AG09319 (cell line): ENCODE measurements around the gene NSMCE1.
"Not testable (repeated sequence)": the region's sequence is repeated elsewhere in the genome, so short reads cannot be mapped to it uniquely, and the experiment has no call there.

Source experiments
- DNase-seq: peaks from one replicate; pipeline ENCODE4 v3.0.0-alpha.2; 2010; ENCODE audit warnings: low read depth; ENCODE audit errors: extremely low read depth
- CTCF ChIP-seq: IDR thresholded peaks from 2 replicates; pipeline ENCODE4 v1.5.1; 2011; ENCODE audit warnings: low read depth, mild to moderate bottlenecking, inconsistent platforms, low read length, moderate library complexity

NSMCE1 gene

DNA sequence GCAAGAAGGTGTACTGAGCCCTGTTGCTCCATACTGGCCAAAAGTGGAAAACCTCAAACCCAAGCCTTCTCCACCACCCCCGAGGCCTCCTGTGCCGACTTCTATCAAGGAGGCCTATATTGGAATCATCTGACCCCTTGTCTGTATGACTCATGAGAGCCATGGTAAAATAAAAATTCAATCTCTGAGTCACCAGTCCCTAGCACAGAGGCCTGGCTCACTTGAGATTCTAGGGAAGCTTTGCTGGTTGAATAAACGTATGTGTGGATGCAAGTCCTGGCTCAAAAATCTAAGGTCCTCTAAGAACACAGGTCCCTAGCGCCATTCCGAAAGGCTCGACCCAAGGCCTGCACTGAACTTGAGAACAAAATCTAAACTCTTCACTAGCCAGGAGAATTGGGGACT lies 15.0 kb downstream of the NSMCE1 start:
- peak; percentile 35 for DNase-seq
- no peak for TF ChIP-seq CTCF

- TF ChIP-seq CTCF = no peak
These were observed 16.4 kb downstream of the NSMCE1 start for GRCh38 chr16:27252206-27252585.

GRCh38 chr16:27251541-27252205 lies 16.9 kb downstream of the NSMCE1 start:
- no peak for TF ChIP-seq CTCF
- no peak for DNase-seq

More at GRCh38 chr16:27252206-27252585, 16.4 kb downstream of the NSMCE1 start:
- DNase-seq = no peak

- DNase-seq = not testable (repeated sequence)
These were observed 19.7 kb downstream of the NSMCE1 start for GRCh38 chr16:27248886-27249285.

DNA sequence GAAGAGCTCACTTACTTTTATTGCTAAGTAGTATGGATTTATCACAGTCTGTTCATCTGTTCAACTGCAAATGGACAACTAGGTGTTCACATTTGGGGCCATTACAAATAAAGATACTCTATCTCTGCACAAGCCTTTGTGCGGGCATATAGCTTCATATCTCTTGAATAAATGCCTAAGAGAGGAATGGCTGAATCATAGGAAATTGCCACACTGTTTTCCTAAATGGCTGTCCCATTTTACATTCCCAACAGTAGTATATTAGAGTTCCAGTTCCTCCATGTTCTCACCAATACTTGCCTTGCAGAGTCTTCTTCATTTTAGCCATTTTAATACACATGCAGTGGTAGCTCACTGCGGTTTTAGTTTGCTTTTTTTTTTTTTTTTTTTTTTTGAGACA lies 20.5 kb downstream of the NSMCE1 start:
- TF ChIP-seq CTCF = no peak
- no peak for DNase-seq

DNA sequence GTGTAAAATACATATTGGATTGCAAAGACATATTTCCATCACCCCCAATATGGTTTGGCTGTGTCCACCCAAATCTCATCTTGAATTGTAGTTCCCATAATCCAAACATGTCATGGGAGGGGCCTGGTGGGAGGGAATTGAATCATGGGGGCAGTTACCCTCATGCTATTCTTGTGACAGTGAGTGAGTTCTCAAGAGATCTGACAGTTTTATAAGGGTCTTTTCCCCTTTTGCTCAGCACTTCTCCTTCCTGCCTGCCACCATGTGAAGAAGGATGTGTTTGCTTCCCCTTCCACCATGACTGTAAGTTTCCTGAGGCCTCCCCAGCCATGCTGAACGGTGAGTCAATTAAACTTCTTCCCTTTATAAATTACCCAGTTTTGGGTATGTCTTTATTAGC lies 21.5 kb downstream of the NSMCE1 start:
- not testable (repeated sequence) for DNase-seq

- DNase-seq = no peak
- no peak for TF ChIP-seq CTCF
These were observed 22.1 kb downstream of the NSMCE1 start for GRCh38 chr16:27246439-27246838.

DNA sequence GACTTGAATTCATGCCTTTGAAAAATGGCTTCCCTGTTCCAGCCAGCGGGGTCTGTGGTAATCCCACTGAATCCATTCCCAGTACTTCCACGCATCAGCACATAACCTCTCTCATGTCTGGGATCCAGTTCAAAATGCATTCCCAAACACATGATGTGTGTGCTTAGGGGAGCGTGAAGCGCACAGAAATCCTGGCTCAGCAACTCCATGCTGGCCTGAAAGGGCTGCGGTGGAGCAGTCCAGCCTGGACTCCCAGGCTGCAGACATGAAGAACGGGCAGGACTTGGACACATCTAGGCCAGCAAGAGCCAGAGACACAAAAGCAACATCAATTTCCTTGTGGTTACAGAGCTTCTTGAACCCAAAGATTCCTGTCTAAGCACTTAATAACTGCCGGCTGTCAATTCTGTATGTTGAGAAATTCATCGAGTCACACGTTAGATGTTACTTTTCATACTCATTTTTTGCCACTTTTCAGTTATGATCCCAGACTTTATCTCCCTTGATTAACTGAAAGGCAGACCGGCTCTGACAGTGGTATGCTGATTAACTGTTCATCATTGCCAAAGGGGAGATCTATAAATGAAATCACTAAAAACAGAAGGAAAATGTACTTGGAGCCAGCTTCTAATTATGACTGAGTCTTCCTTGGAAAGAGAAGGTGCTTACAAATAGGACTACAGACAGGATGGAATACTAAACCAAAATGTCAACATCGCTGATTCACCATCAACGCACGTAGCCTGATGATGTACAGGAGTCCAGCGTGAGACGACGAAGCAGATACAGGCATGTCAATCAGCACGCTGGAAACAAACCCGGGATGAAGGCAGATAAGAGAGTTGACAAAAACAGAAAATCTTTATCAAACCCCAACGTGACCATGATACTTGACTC lies 23.0 kb downstream of the NSMCE1 start:
- peak; percentile 93 for DNase-seq
- no peak for TF ChIP-seq CTCF
